ENCODE results near the gene NOD1.
"Not testable (repeated sequence)": the region's sequence is repeated elsewhere in the genome, so short reads cannot be mapped to it uniquely, and the experiment has no call there.

The NOD1 gene

DNA sequence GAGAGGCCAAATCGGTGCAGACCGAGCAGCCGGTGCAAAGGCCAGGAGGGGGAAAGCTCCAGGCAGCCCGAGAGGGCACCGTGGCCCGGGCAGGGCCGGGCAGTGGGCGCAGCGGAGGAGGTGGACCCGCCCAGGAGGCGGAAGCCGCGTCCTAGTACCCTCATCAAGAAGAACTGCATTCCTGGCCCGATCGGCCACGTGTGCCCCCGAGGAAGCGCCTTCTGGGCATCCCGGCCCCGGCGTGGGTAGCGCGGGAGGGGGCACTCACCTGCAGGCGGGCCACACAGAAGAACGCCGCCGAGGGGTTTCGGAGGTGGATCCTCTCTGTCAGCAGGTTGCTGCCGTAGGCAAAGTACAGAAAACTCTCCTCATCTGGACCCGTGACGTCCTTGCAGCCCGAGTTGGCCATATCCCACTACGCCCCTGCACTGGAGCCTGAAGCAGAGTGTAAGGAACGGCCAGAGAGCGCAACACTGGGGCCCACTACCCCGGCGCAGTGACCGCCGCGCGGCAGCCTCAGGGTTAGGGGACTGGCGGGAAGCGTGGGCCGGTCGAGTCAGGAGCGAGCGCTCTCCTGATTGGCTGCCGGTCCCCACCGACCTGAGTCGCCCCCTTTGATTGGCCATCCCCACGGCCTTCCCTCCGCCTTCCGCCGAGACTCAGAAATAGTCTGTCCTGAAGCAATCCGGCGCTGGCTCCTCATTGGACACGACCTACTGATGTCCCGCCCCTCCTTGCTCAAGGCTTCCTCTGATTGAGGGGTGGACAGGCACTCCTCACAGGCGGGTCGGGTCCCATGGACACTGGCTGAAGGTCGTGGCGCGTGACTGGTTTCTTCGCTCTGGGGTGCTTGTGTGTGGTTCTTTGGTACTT lies 26.0 kb upstream of the NOD1 start, which contains the start of gene GGCT:
Gene GGCT (minus strand): TSS at position 529 of the 873 bp plus-strand sequence. CDS start 120 bp downstream, at position 409.
- DNase-seq: peak; percentile 99

DNA sequence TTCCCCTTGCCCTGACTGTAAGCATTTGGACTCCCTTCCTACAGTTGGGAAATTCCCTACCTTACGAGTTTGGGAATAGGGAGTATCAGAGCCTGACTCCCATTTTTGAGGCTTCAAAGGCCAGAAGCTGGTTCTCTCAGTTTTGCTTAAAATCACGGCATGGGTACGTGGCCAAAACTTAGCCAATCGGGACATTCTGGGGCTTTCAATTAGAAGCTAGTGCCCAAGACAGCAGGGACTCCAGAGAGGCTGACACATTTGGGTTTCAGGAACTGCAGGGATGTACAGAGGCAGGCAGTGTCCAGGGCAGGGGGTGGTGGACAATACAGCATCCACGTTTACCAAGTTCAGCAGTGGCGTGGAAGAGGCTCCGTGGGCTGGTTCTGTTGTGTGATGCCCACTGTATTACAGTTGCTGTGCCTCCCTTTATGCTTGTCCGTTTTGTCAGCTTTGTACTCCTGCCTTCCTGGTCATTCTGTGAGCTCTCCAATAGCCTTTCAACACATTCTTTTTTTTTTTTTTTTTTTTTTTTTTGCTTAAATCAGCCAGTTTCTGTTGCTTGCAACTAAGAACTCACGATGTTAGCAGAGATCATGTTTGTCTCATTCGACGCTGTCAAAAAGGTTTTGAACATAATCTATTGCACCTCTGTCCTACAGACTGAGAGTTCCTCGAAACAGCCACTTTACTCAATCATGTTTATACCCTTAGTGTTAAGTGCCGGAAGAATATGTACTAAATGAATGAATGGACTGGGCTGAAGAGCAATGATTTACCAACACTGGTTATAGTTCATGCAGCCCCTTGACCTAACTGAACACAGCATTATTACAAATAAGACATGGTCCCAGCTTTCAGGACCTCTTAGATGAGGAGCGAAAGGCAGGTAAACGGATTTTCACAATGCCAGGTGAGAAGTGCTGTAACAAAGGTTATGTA lies 25.0 kb upstream of the NOD1 start:
- no peak for DNase-seq

DNA sequence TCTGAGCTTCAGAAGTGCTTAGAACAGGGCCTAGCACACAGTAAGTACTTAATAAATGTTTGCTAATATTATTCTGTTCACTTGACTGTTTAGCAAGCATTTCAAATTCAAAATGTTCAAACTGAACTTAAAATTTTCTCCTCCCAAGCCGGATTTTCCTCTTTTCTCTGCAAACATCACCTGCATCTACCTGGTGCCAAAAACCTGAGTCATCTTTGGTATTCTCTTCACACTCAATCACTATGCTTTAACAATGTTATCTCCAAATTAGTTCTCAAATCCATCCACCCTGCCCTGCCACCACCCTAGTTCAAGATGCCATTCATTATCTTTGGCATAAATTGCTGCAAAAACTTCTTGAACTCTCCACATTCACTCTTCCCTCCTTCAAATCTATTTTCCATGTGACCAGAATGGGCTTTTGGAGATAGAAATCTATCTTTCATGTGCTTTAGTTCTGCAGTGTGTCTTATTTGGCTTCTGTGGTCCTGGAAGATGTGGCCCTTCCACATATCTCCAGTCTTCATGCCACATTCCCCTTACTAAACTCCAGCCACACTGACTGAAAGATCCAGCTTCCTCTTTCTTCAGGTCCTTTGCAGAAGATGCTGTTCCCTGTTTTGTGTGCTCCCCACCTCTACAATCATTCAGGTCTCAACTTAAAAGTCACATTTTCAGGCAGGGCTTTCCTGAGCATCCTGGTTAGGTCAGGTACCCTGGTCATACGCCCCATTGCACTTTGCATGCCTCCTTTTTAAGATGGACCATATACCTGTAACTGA lies 24.1 kb upstream of the NOD1 start:
- DNase-seq: no peak

DNA sequence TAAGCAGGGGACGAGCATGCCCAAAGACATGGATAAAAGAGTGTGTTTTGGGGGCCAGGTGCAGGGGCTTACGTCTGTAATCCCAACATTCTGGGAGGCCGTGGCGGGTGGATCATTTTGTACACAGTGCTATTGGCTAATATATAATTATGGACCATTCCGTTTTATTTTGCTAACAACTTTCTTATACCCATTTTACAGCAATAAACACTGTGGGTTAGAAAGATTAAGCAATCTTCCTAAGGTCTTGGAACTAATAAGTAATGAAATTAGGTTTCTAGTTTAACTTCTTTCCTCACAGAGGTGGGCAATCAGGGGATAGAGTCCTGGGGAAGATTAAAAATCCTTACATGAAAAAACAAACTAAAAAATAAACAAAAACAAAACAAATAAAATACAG lies 22.7 kb upstream of the NOD1 start:
- DNase-seq: no peak

DNA sequence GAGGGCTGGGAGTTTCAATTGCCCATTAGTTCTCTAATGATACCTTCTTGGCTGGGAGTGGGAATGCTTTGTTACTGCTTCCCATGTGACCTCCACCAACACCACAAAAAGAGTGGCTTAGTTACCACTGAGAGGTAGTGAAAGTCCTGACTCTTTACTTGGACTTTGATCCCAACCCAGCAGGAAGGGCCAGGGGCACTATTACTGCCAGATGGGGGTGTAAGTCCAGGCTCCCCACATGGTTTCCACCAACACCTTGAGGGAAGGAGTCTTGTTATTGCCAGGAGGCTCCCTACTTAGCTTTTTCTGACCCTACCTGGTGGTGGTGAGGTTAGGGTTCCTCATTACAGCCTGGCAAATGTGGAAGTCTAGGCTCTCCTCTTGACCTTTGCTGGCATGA lies 14.6 kb upstream of the NOD1 start:
- no peak for DNase-seq

DNA sequence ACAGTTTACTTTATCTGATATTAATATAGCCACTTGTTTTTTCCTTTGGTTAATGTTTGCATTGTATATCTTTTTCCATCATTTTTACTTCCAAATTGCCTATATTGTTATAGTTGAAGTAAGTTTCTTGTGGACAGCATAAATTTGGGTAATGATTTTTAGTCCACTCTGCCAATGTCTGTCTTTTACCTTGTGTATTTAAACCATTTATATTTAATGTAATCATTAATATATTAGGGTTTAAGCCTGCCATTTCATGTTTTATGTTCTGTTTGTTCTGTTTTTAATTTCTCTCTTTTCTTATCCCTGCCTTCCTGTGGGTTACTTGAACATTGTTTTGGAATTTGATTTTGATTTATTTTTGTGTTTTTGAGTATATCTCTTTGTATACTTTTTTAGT lies 12.8 kb upstream of the NOD1 start:
- DNase-seq: no peak

DNA sequence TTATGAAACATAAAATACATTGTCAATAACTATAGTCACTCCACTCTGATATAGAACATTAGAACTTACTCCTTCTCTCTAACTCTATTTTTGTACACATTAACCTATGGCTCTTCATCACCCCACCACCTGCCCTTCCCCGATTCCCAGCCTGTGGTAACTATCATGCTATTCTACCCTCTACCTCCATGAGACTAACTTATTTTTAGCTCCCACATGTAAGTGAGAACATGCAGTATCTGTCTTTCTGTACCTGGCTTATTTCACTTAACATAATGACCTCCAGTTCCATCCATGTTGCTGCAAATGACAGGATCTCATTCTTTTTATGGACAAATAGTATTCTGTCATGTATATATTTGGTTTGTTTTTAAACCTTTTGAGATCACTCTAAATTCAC lies 8.8 kb upstream of the NOD1 start:
- no peak for DNase-seq

DNA sequence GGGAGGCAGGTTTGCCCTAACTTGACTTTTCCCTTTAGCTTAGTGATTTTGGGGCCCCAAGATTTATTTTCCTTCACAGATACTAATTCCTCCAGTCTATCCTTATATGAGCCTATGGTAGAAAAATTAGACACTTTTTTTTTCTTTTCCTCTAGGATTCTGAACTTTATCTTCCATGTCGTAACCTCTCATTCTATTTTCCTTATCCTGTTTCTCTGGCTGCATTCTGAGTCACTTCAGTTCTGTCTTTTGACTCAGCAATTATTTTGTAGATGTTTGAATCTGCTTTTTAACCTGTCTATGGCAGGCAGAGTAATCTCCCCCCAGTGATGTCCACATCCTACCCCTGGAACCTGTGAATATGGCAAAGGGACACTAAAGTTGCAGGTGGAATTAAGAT lies 7.1 kb upstream of the NOD1 start:
- DNase-seq: no peak

DNA sequence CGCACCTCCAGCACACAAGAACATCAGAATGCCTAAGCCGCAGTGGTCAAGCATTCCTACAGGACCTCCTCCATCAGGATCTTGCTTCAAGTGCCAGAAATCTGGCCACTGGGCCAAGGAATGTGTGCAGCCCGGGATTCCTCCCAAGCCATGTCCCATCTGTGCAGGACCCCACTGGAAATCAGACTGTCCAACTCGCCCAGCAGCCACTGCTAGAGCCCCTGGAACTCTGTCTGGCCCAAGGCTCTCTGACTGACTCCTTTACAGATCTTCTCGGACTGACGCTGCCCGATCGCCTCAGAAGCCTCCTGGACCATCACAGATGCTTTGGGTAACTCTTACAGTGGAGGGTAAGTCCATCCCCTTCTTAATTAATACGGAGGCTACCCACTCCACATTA lies 2.8 kb upstream of the NOD1 start:
- DNase-seq: not testable (repeated sequence)

DNA sequence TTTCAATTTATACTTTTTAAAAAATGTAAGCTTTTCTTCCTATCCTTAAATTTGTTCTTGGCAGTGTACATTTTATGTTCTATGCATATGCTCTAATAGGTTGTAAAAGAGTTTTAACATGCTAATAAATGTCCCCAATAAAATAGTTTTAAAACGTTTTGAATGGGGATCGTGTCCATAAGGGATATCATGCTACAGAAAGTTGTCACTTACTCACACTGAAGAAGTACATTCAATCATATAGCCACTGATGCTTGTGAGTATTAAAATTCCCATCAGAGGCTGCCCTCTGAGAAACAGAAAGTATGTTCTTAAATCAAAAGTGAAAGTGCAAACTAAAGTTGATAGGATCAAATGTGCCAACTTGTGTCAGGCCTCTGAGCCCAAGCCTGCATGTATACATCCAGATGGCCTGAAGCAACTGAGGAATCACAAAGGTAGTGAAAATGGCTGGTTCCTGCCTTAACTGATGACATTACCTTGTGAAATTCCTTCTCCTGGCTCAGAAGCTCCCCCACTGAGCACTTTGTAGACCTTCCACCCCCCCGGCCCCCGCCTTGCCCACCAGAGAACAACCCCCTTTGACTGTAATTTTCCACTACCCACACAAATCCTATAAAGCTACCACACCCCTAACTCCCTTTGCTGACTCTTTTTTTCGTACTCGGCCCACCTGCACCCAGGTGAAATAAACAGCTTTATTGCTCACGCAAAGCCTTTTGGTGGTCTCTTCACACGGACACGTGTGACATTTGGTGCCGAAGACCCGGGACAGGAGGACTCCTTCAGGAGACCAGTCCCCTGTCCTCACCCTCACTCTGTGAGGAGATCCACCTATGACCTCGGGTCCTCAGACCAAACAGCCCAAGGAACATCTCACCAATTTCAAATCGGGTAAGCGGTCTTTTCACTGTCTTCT lies 877 bp upstream of the NOD1 start:
- DNase-seq: no peak

DNA sequence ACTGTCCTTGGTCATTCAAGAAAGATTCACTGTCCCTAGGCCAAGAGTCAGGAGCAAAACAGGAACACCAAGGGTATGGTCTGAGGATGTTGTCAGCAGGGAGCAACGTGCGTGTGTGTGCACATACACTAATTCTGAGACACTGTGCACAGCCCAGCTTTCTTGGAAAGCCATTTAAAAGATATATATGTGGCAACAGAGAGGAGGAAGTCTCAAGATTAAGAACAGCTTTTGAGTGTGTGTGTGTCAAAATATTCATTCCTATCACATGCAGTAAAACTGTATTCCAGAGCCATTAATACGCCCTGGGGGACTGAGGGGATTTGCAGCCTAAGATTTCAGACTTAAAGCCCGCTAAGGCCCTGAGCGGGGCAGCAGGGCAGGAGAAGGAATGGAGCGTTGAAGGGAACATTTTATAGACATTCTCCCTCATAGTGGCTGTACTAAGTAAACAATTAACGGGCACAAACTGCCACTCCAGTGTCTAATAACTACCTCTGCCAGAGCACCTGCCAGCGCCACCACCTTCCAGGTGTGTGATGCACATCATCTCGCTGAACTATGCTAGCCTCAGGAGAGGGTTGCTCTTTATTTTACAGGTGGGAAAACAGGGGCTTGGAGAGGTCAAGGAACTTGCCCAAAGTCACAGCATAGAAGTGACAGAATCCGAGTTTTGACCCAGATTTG lies 2.0 kb downstream of the NOD1 start:
- DNase-seq: no peak

DNA sequence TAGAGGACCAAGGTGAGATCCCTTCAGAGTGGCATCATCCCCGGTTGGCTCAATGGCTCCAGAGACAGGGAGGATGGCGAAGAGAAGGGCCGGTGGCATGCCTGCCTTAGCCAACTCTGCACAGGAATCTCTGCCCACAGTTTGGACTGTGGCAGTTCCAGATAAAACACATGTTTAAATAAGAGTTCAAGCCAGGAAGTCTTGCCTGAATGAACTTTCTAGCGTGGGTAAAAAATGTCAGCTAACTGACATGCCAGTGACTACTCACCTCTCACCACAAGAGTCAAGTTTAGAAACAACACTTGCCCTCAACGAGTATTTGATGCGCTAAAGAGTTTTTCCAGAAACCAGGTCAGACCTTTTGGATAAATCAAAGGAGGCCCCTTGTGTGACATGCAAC lies 3.0 kb downstream of the NOD1 start:
- no peak for DNase-seq

DNA sequence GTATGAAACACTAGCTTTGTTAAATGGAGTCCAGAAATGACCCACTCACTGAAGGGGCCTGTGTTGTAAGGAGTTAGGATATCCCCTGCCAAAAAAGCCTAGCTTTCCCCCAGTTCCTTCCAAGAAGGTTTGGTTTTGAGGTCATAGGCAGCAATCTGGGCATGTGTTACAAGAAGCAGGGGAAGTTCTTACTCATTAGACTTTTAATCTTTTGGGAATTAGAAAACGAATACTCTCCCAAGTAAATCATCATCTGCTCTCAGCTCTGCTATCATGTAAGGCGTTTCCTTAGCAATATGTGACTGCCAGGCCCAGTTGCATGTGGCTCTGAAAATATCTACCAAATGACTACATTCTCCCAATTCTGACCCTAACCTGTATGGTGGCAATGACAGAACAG lies 3.7 kb downstream of the NOD1 start:
- DNase-seq: no peak

DNA sequence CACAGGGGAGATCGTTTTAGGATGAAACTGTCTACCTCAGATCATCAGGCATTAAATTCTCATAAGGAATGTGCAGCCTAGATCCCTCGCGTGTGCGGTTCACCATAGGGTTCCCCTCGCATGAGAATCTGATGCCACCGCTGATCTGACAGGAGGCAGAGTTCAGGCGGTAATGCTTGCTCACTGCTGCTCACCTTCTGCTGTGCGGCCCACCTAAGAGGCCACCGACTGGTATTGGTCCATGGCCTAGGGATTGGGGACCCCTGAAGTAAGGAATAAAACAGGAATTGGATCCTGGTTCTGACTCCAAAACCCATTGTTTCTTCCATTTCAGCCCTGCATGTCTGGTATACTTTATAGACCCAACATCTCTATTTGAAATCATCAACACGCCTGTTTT lies 4.1 kb downstream of the NOD1 start:
- DNase-seq: no peak

DNA sequence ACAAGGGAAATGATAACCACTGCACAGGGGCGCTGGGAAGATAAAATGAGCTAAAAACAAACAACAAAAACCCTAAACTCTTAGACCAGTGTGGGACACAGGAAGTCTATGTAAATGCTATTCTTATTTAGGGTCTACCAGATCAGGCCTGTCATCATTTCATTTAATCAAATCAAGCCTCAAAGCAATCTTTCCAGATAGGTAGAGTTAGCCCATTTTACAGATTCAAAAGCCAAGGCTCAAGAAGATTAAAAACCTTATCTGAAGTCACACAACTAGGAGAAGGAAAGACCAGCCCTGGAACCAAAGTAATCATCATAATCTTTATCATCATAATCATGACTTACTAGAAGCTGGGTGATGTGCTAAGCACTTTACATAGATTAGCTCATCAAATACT lies 4.7 kb downstream of the NOD1 start:
- DNase-seq: no peak

DNA sequence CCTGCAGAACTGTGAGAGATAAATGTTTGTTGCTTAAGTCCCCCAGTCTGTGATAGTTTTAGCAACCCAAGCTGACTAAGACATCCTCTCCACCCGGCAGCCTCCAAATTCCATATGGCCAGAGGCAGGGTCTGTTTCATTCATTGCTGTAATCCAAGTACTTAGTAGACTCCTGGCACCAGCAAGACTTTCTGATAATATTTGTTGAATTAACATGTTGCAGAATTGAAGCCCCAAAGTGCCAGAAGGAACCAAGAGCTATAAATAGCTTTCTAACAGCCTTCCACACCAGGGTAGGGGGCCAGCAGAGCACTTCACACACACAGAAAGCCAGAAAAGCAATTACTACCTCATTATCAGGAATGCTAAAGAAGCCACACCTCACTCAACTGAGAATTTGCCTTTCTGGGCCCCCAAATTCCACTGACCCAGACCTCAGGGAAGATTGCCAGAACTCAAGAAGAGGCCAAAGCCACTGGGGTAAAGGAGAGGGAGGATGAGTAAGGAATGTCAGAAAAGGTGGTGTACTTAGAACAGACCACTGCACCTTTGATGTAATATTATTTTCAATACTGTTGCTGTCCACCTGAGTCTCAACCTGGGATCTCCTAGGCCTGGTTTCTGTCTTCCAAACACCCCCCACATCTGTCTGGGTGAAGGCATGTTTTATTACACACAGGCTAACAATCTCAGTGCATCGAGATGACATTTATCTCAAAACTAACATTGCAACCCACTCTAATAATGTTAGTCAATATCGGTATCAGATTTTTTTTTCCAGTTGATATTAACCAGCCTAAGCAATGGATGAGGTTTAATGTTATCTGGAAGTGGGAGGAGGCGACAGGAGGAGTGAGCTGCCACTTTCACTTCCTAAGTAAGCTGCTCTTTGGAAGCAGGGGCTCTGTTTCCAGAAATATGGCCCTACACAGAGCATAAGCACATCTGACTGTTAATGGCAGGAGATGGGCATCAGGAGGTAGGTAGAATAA lies 5.5 kb downstream of the NOD1 start:
- DNase-seq: no peak

DNA sequence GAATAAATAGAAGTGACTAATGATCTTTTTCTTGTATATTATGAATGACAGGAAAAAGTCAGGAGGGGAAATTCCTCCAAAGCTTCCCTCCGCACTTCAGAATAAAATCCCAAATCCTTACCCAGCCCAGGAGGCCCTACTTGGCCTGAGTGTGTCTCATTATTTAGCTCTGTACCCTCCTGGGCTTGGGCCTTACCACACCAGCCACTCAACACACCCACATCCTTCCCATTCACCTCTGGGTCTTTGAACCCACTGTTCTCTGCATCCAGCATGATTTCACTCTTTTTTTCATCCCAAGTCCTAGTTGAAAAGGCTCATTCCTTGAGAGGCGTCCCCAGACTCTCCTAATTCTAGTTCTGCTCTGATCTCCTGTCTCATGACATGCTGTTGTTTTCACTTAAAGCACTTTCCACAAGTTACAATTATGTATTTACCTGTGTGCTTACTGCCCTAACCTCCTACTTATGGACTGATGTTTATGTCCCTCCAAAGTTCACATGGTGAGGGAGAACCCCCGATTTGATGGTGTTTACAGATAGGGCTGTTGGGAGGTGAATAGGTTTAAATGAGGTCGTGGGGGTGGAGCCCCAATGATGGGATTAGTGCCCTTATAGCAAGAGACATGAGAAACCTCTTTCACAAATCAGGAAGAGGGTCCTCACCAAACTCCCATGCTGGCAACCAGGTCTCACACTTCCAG lies 6.4 kb downstream of the NOD1 start:
- DNase-seq: no peak

DNA sequence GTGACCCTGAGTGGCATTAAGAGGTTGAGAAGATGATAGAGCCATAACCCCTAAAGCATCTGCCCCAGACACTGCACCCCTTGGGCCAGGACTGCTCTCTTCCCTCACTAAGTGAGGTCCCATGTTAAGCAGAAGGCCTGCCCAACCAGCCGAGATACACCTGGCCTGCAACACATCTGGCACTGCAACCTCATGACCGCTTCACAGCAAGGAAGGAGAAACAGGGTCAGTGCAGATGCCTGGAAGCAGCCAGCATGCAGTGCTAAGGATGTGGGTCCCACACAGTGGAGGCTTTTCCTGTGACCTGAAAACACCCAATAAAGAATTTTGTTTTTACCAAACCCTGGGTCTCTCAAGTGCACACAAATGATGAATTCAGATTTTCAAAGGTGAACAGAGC lies 7.4 kb downstream of the NOD1 start:
- no peak for DNase-seq

DNA sequence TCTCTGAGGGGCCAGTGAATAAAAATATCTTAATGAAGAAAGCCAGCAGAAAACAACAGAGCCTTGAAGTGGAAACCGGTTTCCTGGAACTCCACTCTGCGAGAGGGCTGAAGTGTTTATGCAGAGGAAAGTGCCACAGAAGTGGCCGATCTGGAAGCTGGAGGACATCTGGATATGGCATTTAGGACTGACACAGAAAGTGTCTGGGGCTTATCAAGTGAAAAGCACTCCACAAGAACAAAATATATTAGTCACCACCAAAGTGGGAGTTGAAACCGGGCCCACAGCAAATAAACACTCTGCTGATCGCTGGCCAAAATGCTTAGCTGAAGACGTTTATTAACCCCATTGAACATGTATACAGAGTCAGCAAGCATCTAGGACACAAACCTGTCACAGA lies 7.8 kb downstream of the NOD1 start:
- no peak for DNase-seq
